Sigmoid colon (tissue), 7 donors: Measurements from ENCODE around the gene GPM6B. TPM values are rescaled to one million over a fixed set of nuclear protein-coding genes. Genes with fewer than 3 reads are reported as not detected.

Experiments used
- DNase-seq: peaks from one replicate; pipeline ENCODE4 v3.0.0-alpha.2; 2019
- H3K27ac ChIP-seq, 4 donors: fragments of 200-600 bp; sonication (generic); one replicate each; pipeline ENCODE4 v1.5.1; 2016 to 2019; ENCODE audit warnings: mild to moderate bottlenecking in 1 of 4
- H3K27me3 ChIP-seq, 3 donors: fragments of 200-600 bp; sonication (generic); one replicate each; pipeline ENCODE4 v1.5.1; 2019; ENCODE audit warnings: mild to moderate bottlenecking in 1 of 3
- H3K36me3 ChIP-seq, 4 donors: fragments of 200-600 bp; sonication (generic); one replicate each; pipeline ENCODE4 v1.5.1; 2016 to 2019
- H3K4me1 ChIP-seq, 4 donors: fragments of 200-600 bp; sonication (generic); one replicate each; pipeline ENCODE4 v1.5.1; 2017 to 2019
- H3K4me3 ChIP-seq, 4 donors: fragments of 200-600 bp; sonication (generic); one replicate each; pipeline ENCODE4 v1.5.1; 2017 to 2019; ENCODE audit warnings: mild to moderate bottlenecking in 2 of 4, moderate library complexity in 1 of 4
- H3K9me3 ChIP-seq, 4 donors: fragments of 200-600 bp in 3 of 4; sonication (generic) in 3 of 4; one replicate each; pipeline versions ENCODE4 v1.5.1 to v1.6.1; 2013 to 2019
- EP300 ChIP-seq, 4 donors: sonication (generic); formaldehyde crosslinking; IDR thresholded peaks; one replicate each; pipeline ENCODE4 v1.6.1; 2017; ENCODE audit warnings: antibody characterized with exemption in 4 of 4
- POLR2A ChIP-seq, 2 donors: fragments of 450-650 bp; IDR thresholded peaks; one replicate each; pipeline ENCODE4 v1.6.1; 2016; ENCODE audit warnings: antibody characterized with exemption in 2 of 2, mild to moderate bottlenecking in 2 of 2, moderate library complexity in 2 of 2
- POLR2AphosphoS5 ChIP-seq, 4 donors: sonication (generic); formaldehyde crosslinking; IDR thresholded peaks; one replicate each; pipeline ENCODE4 v1.6.1; 2017; ENCODE audit warnings: antibody characterized with exemption in 4 of 4
- WGBS, 2 donors: extraction: QIAGEN DNeasy Blood & Tissue Kit; methylation state at CpG; one replicate each; pipeline ENCODE4 v1.1.7; 2013; 5-methylcytosine and 5-hydroxymethylcytosine counted together
- intact Hi-C: fragments of 100-400 bp; cut with DNase I; formaldehyde crosslinking; loops from one replicate; pipeline ENCODE4 v1.15.1; 2023
- polyA plus RNA-seq, 3 donors: library from polyadenylated mRNA; stranded (reverse); fragments of 200-250 nt; gene quantifications; one replicate each; pipeline ENCODE4 v1.2.3, GENCODE V29; 2013
- total RNA-seq, 4 donors: library from RNA; depleted of rRNA; stranded (reverse); fragments of >200 nt; gene quantifications; one replicate each; pipeline ENCODE4 v1.1.0, GENCODE V29; 2016
- TF ChIP-seq, protein P1 (sequence below), 4 experiments: fragments of 450-650 bp in 3 of 4; fragments of 200-600 bp in 1 of 4; IDR thresholded peaks; one replicate each; pipeline ENCODE4 v1.5.1; 2016 to 2019; ENCODE audit warnings: antibody characterized with exemption in 4 of 4, mild to moderate bottlenecking in 3 of 4, moderate library complexity in 2 of 4
- donor health status: healthy with polysubstance abuse.
- donor health status: Bipolar disorder and iron deficiency.
- donor health status: healthy.

Gene GPM6B
- total and polyA plus RNA-seq, 7 donors = 0.46 to 40.3 (median 24.0) TPM

DNA sequence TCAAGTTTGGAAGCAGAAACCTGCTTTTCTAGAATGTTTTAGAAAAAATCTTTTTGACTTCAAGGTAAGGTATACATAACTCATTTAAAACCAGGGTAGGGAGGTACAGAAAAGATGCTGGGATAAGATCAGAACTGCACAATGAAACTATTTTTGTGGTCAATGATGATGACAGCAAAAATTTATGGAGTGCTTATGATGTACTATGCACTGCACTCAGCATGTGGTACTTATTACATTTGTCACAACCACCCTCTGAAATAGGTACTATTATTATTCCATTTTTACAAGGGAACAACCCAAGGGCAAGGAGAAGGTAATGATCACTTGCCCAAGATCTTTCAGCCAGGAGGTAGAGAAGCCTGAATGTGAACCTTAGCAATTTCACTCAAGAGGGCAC is 8.0 kb downstream of the GPM6B start:
- no peaks in the 10 kb centered on the region for H3K36me3 ChIP-seq
- H3K9me3 ChIP-seq = no peaks in the 10 kb centered on the region
- no peak overlapping the region for H3K4me3 ChIP-seq
- TF ChIP-seq EP300 (IDR thresholded peaks at IDR 0.05) (no peak), POLR2A (IDR thresholded peaks at IDR 0.05) (no peak), POLR2AphosphoS5 (IDR thresholded peaks at IDR 0.05) (no peak)
- TF ChIP-seq, protein P1, sequence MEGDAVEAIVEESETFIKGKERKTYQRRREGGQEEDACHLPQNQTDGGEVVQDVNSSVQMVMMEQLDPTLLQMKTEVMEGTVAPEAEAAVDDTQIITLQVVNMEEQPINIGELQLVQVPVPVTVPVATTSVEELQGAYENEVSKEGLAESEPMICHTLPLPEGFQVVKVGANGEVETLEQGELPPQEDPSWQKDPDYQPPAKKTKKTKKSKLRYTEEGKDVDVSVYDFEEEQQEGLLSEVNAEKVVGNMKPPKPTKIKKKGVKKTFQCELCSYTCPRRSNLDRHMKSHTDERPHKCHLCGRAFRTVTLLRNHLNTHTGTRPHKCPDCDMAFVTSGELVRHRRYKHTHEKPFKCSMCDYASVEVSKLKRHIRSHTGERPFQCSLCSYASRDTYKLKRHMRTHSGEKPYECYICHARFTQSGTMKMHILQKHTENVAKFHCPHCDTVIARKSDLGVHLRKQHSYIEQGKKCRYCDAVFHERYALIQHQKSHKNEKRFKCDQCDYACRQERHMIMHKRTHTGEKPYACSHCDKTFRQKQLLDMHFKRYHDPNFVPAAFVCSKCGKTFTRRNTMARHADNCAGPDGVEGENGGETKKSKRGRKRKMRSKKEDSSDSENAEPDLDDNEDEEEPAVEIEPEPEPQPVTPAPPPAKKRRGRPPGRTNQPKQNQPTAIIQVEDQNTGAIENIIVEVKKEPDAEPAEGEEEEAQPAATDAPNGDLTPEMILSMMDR (IDR thresholded peaks at IDR 0.05) = no peak
- intact Hi-C loops = loop anchor here (10.0 kb wide), 1 partner anchor 86 kb away; no protein-coding TSS in a partner anchor
- DNase-seq = no peak
- no peak overlapping the region for H3K27ac ChIP-seq
- no peaks in the 10 kb centered on the region for H3K4me1 ChIP-seq
- no peaks in the 10 kb centered on the region for H3K27me3 ChIP-seq

DNA sequence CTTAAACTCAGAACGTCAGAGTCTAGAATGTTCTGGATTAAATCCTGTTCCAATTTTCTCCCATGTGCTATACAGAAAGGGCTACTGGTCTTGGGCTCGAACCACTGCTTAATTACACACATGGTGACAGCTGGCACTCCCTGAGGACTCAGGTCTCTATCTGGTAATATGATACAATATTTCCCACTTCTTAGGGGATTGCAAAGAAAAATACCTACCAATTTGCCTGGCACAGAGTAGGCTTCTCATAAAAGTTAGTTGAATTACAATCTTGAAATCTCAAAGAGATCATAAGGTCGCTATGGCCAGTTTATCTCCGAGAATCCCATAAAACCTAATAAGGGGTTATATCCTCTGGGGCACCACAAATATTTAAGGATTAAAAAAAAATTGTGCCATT is 8.6 kb downstream of the GPM6B start:
- no peaks in the 10 kb centered on the region for H3K27me3 ChIP-seq
- WGBS, 2 donors = 58 to 63% methylated on average over 4 of the region's 4 CpGs
- H3K4me3 ChIP-seq = no peak overlapping the region
- intact Hi-C loops = loop anchor here (10.0 kb wide), 1 partner anchor 87 kb away; no protein-coding TSS in a partner anchor
- H3K36me3 ChIP-seq = no peaks in the 10 kb centered on the region
- H3K4me1 ChIP-seq = no peaks in the 10 kb centered on the region
- no peak for DNase-seq
- no peak overlapping the region for H3K27ac ChIP-seq
- TF ChIP-seq POLR2A (IDR thresholded peaks at IDR 0.05) = no peak
- TF ChIP-seq POLR2AphosphoS5 (IDR thresholded peaks at IDR 0.05) = no peak
- no peak for TF ChIP-seq EP300 (IDR thresholded peaks at IDR 0.05)
- TF ChIP-seq, protein P1 (IDR thresholded peaks at IDR 0.05) = no peak
- no peaks in the 10 kb centered on the region for H3K9me3 ChIP-seq

DNA sequence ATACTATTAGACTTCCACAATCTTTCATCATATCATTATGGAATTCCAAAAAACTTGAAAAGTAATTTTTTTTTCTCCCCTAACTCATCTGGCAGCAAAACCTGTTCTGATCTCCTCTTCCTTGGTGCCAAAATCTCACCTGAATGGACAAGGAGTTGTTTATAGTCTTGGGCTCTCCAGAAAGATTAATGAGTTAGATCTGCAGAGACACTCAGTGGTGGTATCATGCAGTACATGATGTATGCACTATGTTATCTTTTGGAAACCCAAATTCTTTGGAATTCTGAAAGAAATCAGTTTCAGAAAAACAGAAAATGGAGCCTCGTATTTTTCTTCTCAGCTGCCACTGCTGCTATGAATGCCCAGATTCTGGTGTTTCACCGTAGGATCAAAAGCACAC is 11.7 kb downstream of the GPM6B start:
- H3K36me3 ChIP-seq = no peaks in the 10 kb centered on the region
- H3K27ac ChIP-seq = no peak overlapping the region
- no peaks in the 10 kb centered on the region for H3K4me1 ChIP-seq
- no peak overlapping the region for H3K4me3 ChIP-seq
- intact Hi-C loops = loop anchor here (10.0 kb wide), 1 partner anchor 90 kb away; no protein-coding TSS in a partner anchor
- WGBS, 2 donors = 89 to 90% methylated on average over 2 of the region's 2 CpGs
- no peaks in the 10 kb centered on the region for H3K27me3 ChIP-seq
- TF ChIP-seq POLR2A (IDR thresholded peaks at IDR 0.05) = no peak
- TF ChIP-seq, protein P1 (IDR thresholded peaks at IDR 0.05) = no peak
- no peak for TF ChIP-seq POLR2AphosphoS5 (IDR thresholded peaks at IDR 0.05)
- no peak for TF ChIP-seq EP300 (IDR thresholded peaks at IDR 0.05)
- no peak for DNase-seq
- H3K9me3 ChIP-seq = no peaks in the 10 kb centered on the region

DNA sequence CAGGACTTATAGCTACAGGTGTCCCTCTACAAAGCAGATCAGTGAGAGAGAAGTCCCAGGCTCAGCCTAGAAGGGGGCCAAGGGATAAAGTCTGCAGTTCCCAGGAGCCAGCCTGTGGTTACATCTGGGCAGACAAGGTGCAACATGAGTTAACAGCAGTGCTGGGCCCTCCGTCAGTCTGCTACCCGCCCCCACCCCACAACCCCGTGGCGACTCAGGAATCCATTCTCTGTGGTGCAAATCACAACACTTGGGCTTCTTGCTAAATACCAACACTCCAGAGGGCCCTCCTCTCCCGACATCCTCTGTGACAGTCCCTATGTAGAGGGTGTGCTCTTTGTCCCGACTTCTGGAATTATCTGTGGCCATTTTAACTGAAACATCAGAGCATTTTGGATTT is 13.8 kb downstream of the GPM6B start:
- intact Hi-C loops = loop anchor here (10.0 kb wide), 1 partner anchor 92 kb away; no protein-coding TSS in a partner anchor
- Histone ChIP-seq H3K27ac (no peak overlapping the region), H3K9me3 (no peaks in the 10 kb centered on the region), H3K27me3 (no peaks in the 10 kb centered on the region), H3K36me3 (no peaks in the 10 kb centered on the region), H3K4me1 (no peaks in the 10 kb centered on the region), H3K4me3 (no peak overlapping the region)
- TF ChIP-seq EP300 (IDR thresholded peaks at IDR 0.05) (no peak), POLR2A (IDR thresholded peaks at IDR 0.05) (no peak), POLR2AphosphoS5 (IDR thresholded peaks at IDR 0.05) (no peak)
- TF ChIP-seq, protein P1 (IDR thresholded peaks at IDR 0.05) = no peak
- no peak for DNase-seq
- WGBS, 2 donors = 71 to 78% methylated on average over 6 of the region's 6 CpGs

DNA sequence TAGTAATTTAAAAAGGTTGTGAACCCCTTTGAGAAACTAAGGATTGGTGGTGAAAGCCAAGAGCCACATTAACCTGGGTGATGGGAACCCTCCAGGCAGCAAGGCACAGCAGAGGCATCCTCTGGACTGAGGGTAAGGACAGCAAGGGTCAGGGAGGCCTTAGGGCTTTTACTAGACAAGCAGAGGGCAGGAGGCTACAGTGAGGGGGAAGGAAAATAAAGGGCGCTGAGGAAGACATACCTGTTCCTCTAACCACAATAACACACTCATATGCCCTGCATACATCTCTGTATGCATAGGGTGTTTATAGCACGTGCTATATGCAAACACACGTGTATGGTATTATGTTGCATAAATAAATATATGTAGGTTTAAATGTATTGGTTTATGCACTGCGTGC is 18.7 kb downstream of the GPM6B start:
- Histone ChIP-seq H3K4me1 (no peaks in the 10 kb centered on the region), H3K36me3 (no peaks in the 10 kb centered on the region), H3K27me3 (no peaks in the 10 kb centered on the region), H3K27ac (no peak overlapping the region), H3K4me3 (no peak overlapping the region), H3K9me3 (no peaks in the 10 kb centered on the region)
- DNase-seq = no peak
- TF ChIP-seq, protein P1 (IDR thresholded peaks at IDR 0.05) = no peak
- TF ChIP-seq POLR2AphosphoS5 (IDR thresholded peaks at IDR 0.05) = no peak
- no peak for TF ChIP-seq POLR2A (IDR thresholded peaks at IDR 0.05)
- 90 to 95% methylated on average over 4 of the region's 4 CpGs for WGBS, 2 donors
- intact Hi-C loops = no loop called here
